ENCODE measurements around the gene DIPK2B.

DNA sequence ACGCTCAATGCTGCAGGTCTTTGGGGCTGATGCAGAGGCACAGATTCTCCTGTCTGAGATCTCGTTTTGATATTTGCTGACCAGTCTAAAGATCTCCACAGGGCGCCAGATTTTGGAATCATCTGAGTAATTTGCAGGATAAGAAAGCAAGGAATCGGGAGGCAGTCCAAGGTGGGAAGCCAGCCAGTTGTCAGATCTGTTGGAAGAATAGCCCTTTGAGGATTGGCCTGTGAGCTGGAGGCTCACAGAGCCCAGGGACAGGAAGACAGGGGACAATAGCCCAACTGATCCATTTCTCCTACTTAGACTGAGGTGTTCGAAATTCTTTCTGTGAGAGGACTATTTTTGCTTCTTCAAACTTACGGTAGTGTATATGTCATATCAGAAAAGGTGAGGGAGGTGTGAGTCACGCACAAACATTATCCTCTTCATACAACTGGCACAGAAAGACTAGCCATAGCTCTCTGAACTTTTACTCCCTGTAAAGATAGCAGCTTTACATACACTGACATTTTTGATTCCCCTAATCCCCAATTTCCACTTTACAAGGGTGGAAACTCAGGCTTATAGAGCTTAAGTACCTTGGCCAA, 8.8 kb downstream of the DIPK2B start:
- TF ChIP-seq, protein P1, sequence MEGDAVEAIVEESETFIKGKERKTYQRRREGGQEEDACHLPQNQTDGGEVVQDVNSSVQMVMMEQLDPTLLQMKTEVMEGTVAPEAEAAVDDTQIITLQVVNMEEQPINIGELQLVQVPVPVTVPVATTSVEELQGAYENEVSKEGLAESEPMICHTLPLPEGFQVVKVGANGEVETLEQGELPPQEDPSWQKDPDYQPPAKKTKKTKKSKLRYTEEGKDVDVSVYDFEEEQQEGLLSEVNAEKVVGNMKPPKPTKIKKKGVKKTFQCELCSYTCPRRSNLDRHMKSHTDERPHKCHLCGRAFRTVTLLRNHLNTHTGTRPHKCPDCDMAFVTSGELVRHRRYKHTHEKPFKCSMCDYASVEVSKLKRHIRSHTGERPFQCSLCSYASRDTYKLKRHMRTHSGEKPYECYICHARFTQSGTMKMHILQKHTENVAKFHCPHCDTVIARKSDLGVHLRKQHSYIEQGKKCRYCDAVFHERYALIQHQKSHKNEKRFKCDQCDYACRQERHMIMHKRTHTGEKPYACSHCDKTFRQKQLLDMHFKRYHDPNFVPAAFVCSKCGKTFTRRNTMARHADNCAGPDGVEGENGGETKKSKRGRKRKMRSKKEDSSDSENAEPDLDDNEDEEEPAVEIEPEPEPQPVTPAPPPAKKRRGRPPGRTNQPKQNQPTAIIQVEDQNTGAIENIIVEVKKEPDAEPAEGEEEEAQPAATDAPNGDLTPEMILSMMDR (IDR thresholded peaks at IDR 0.05; ENCODE audit: low read depth, low read length, missing input control), result no peak
- no peak for TF ChIP-seq YY1 (IDR thresholded peaks at IDR 0.05)
- TF ChIP-seq RAD21 (IDR thresholded peaks at IDR 0.05), result no peak
- no peak for TF ChIP-seq FOXA1 (IDR thresholded peaks at IDR 0.05)
